Gastrocnemius medialis (tissue), 4 donors: ENCODE results near the gene MAP3K4. TPM values are rescaled to one million over a fixed set of nuclear protein-coding genes. Genes with fewer than 3 reads are reported as not detected.

Source experiments
- ATAC-seq, 2 donors: fragments of 150-250 bp; one replicate each; pipeline ENCODE4 v1.9.1; 2016
- DNase-seq, 2 donors: peaks; one replicate each; pipeline ENCODE4 v3.0.0-alpha.2; 2019
- H3K27ac ChIP-seq, 4 donors: fragments of 200-600 bp; sonication (generic); 1 replicate in 1 of 4; 2 replicates in 3 of 4; pipeline ENCODE4 v1.5.1; 2016 to 2018; ENCODE audit warnings: mild to moderate bottlenecking in 2 of 4, moderate library complexity in 1 of 4
- H3K27me3 ChIP-seq, 3 donors: fragments of 200-600 bp; sonication (generic) in 2 of 3; 1 replicate in 1 of 3; 2 replicates in 2 of 3; pipeline versions ENCODE4 v1.5.1 to v1.6.0; 2016 to 2019; ENCODE audit warnings: mild to moderate bottlenecking in 1 of 3, moderate library complexity in 1 of 3
- H3K36me3 ChIP-seq, 2 donors: fragments of 200-600 bp; sonication (generic) in 1 of 2; one replicate each; pipeline ENCODE4 v1.5.1; 2017 to 2018
- H3K4me1 ChIP-seq, 2 donors: fragments of 200-600 bp; sonication (generic) in 1 of 2; one replicate each; pipeline ENCODE4 v1.5.1; 2016 to 2017; ENCODE audit warnings: mild to moderate bottlenecking in 2 of 2
- H3K4me3 ChIP-seq, 4 donors: fragments of 200-600 bp; sonication (generic) in 3 of 4; 1 replicate in 1 of 4; 2 replicates in 3 of 4; pipeline ENCODE4 v1.5.1; 2016 to 2019; ENCODE audit warnings: mild to moderate bottlenecking in 2 of 4
- H3K9me3 ChIP-seq, 3 donors: fragments of 200-600 bp; sonication (generic) in 2 of 3; 1 replicate in 1 of 3; 2 replicates in 2 of 3; pipeline ENCODE4 v1.5.1; 2016 to 2019
- POLR2A ChIP-seq, 2 donors: fragments of 450-650 bp; IDR thresholded peaks; one replicate each; pipeline ENCODE4 v1.6.1; 2017; ENCODE audit warnings: antibody characterized with exemption in 2 of 2, mild to moderate bottlenecking in 2 of 2, moderate library complexity in 2 of 2
- in situ Hi-C, 4 donors: fragments of 200-750 bp; cut with MboI; loops; one replicate each; pipeline versions ENCODE4 v1.15.0 to v1.8.0; 2017; ENCODE audit warnings: low sequenced_read_pairs in 4 of 4
- intact Hi-C: fragments of 100-400 bp; cut with DNase I; formaldehyde crosslinking; loops from one replicate; pipeline ENCODE4 v1.15.1; 2023; ENCODE audit warnings: low total_unique reads
- total RNA-seq, 4 donors: library from RNA; depleted of rRNA; stranded (reverse); fragments of >200 nt; gene quantifications; one replicate each; pipeline versions ENCODE4 v1.1.0 to v1.2.3, GENCODE V29; 2016
- TF ChIP-seq, protein P1 (sequence below), 5 experiments: fragments of 450-650 bp in 3 of 5; fragments of 200-600 bp in 2 of 5; sonication (generic) in 2 of 5; IDR thresholded peaks in 4 of 5; conservative IDR thresholded peaks in 1 of 5; 1 replicate in 4 of 5; 2 replicates in 1 of 5; pipeline ENCODE4 v1.5.1; 2016 to 2019; ENCODE audit warnings: antibody characterized with exemption in 5 of 5, mild to moderate bottlenecking in 3 of 5, moderate library complexity in 3 of 5

MAP3K4 gene
- total RNA-seq, 4 donors from 2014 or later: 17.4 to 28.1 (median 23.6) TPM

- in situ Hi-C loops: no loop called here
- no peak overlapping the region for H3K4me3 ChIP-seq
- intact Hi-C loops: no loop called here
- no peaks in the 10 kb centered on the region for H3K36me3 ChIP-seq
- ATAC-seq (no peak), DNase-seq (no peak)
- H3K9me3 ChIP-seq: no peaks in the 10 kb centered on the region
- H3K4me1 ChIP-seq: no peaks in the 10 kb centered on the region
- TF ChIP-seq, protein P1, sequence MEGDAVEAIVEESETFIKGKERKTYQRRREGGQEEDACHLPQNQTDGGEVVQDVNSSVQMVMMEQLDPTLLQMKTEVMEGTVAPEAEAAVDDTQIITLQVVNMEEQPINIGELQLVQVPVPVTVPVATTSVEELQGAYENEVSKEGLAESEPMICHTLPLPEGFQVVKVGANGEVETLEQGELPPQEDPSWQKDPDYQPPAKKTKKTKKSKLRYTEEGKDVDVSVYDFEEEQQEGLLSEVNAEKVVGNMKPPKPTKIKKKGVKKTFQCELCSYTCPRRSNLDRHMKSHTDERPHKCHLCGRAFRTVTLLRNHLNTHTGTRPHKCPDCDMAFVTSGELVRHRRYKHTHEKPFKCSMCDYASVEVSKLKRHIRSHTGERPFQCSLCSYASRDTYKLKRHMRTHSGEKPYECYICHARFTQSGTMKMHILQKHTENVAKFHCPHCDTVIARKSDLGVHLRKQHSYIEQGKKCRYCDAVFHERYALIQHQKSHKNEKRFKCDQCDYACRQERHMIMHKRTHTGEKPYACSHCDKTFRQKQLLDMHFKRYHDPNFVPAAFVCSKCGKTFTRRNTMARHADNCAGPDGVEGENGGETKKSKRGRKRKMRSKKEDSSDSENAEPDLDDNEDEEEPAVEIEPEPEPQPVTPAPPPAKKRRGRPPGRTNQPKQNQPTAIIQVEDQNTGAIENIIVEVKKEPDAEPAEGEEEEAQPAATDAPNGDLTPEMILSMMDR (IDR thresholded peaks at IDR 0.05 in 4 of 5, conservative IDR thresholded peaks at IDR 0.05 in 1 of 5): no peak
- TF ChIP-seq POLR2A (IDR thresholded peaks at IDR 0.05): no peak
- H3K27me3 ChIP-seq: no peaks in the 10 kb centered on the region
- no peak overlapping the region for H3K27ac ChIP-seq
Measured at GRCh38 chr6:161130967-161131766, 139.6 kb downstream of the MAP3K4 start.

GRCh38 chr6:161132384-161132783 lies 140.8 kb downstream of the MAP3K4 start:
- in situ Hi-C loops (no loop called here), intact Hi-C loops (no loop called here)
- H3K27ac ChIP-seq: no peak overlapping the region
- no peaks in the 10 kb centered on the region for H3K4me1 ChIP-seq
- H3K9me3 ChIP-seq: no peaks in the 10 kb centered on the region
- DNase-seq (no peak), ATAC-seq (no peak)
- H3K27me3 ChIP-seq: no peaks in the 10 kb centered on the region
- TF ChIP-seq POLR2A (IDR thresholded peaks at IDR 0.05): no peak
- TF ChIP-seq, protein P1 (IDR thresholded peaks at IDR 0.05 in 4 of 5, conservative IDR thresholded peaks at IDR 0.05 in 1 of 5): no peak
- H3K4me3 ChIP-seq: no peak overlapping the region
- no peaks in the 10 kb centered on the region for H3K36me3 ChIP-seq

GRCh38 chr6:161133963-161134362 lies 142.4 kb downstream of the MAP3K4 start:
- no peak for TF ChIP-seq POLR2A (IDR thresholded peaks at IDR 0.05)
- TF ChIP-seq, protein P1 (IDR thresholded peaks at IDR 0.05 in 4 of 5, conservative IDR thresholded peaks at IDR 0.05 in 1 of 5): no peak
- in situ Hi-C loops (no loop called here), intact Hi-C loops (no loop called here)
- ATAC-seq (no peak), DNase-seq (no peak)
- H3K36me3 ChIP-seq: no peaks in the 10 kb centered on the region
- H3K9me3 ChIP-seq: no peaks in the 10 kb centered on the region
- no peaks in the 10 kb centered on the region for H3K27me3 ChIP-seq
- H3K27ac ChIP-seq: no peak overlapping the region
- H3K4me3 ChIP-seq: no peak overlapping the region
- no peaks in the 10 kb centered on the region for H3K4me1 ChIP-seq

- in situ Hi-C loops (no loop called here), intact Hi-C loops (no loop called here)
Measured at GRCh38 chr6:161134550-161135298, 143.2 kb downstream of the MAP3K4 start.

More at GRCh38 chr6:161134550-161135298, 143.2 kb downstream of the MAP3K4 start:
- Histone ChIP-seq H3K4me1 (no peaks in the 10 kb centered on the region), H3K9me3 (no peaks in the 10 kb centered on the region), H3K27ac (no peak overlapping the region), H3K27me3 (no peaks in the 10 kb centered on the region), H3K36me3 (no peaks in the 10 kb centered on the region), H3K4me3 (no peak overlapping the region)
- ATAC-seq: no peak
- TF ChIP-seq, protein P1 (IDR thresholded peaks at IDR 0.05 in 4 of 5, conservative IDR thresholded peaks at IDR 0.05 in 1 of 5): no peak
- TF ChIP-seq POLR2A (IDR thresholded peaks at IDR 0.05): no peak
- DNase-seq: no peak
